ENCODE data around the gene LRBA. TPM values are rescaled to one million over a fixed set of nuclear protein-coding genes. Genes with fewer than 3 reads are reported as not detected.
A peak's percentile ranks its signal among the peaks of the same experiment; 100 is the strongest.

The LRBA gene
- total and polyA plus RNA-seq, 2 donors (not counting 3 experiments of a cell fraction or from before 2014, with no cell fraction given) = 18.0 to 35.1 TPM

- Histone ChIP-seq H3K79me2 (ENCODE audit: control insufficient read depth, insufficient read depth, low read length) (no peaks in the 10 kb centered on the region), H3K27me3 (ENCODE audit: control insufficient read depth in 2 of 2, insufficient read depth in 2 of 2, low read length in 2 of 2) (no peaks in the 10 kb centered on the region), H2AFZ (ENCODE audit: low read depth, low read length) (no peak overlapping the region), H3K9ac (replicated peaks; ENCODE audit: extremely low read depth, insufficient read depth, low read length) (no peak overlapping the region), H3K4me2 (ENCODE audit: insufficient read depth, low read length) (no peak overlapping the region), H3K9me1 (replicated peaks; ENCODE audit: control insufficient read depth, extremely low read depth, insufficient read depth, low read length) (no peaks in the 10 kb centered on the region), H3K36me3 (ENCODE audit: control insufficient read depth in 2 of 2, extremely low read depth in 1 of 2, insufficient read depth in 2 of 2, low read length in 2 of 2) (no peaks in the 10 kb centered on the region), H3K9me3 (replicated peaks; ENCODE audit: control insufficient read depth, insufficient read depth, low read length) (no peaks in the 10 kb centered on the region), H4K20me1 (replicated peaks; ENCODE audit: control insufficient read depth, extremely low read depth, insufficient read depth, low read length) (no peaks in the 10 kb centered on the region), H3K4me1 (ENCODE audit: control insufficient read depth, extremely low read depth, insufficient read depth, low read length) (no peaks in the 10 kb centered on the region), H3K27ac (ENCODE audit: insufficient read depth, low read depth, low read length) (no peak overlapping the region), H3K4me3 (replicated peaks in 1 of 3; ENCODE audit: insufficient read depth in 1 of 3, low read depth in 1 of 3, low read length in 3 of 3) (no peak overlapping the region)
- dilution Hi-C loops (cut with MboI; ENCODE audit: extremely low pct_ligation_motif_present, low sequenced_read_pairs) = no loop called here
- DNase-seq (ENCODE audit: low read depth, low spot score) (no peak), FAIRE-seq (no peak)
- intact Hi-C loops (cut with micrococcal nuclease) = no loop called here
- POLR2A ChIA-PET = interaction anchor here (0.6 kb wide), 1 partner anchor 18 kb away, joined by 5 read pairs; no protein-coding TSS in a partner anchor
- CTCF ChIA-PET = no interaction called here
- no TSS peak for BruUV-seq (replicated peaks)
- TF ChIP-seq JUN (IDR thresholded peaks at IDR 0.05; ENCODE audit: borderline replicate concordance, insufficient read depth, insufficient read length, low read depth) (peak; percentile 15), POLR2A (IDR thresholded peaks at IDR 0.05; ENCODE audit: low read depth, low read length) (no peak)
Observed at GRCh38 chr4:150849016-150849415, 166.1 kb downstream of the LRBA start.

GRCh38 chr4:150828159-150828558, 186.9 kb downstream of the LRBA start:
- no peaks in the 10 kb centered on the region for H3K9me1 ChIP-seq (replicated peaks; ENCODE audit: control insufficient read depth, extremely low read depth, insufficient read depth, low read length)
- no peak overlapping the region for H3K4me2 ChIP-seq (ENCODE audit: insufficient read depth, low read length)
- DNase-seq (ENCODE audit: low read depth, low spot score) (no peak), FAIRE-seq (no peak)
- ChIA-PET POLR2A (no interaction called here), CTCF (interaction anchor here (1.6 kb wide), 1 partner anchor 39 kb away, joined by 4 read pairs; no protein-coding TSS in a partner anchor)
- H3K4me3 ChIP-seq (replicated peaks in 1 of 3; ENCODE audit: insufficient read depth in 1 of 3, low read depth in 1 of 3, low read length in 3 of 3) = no peak overlapping the region
- TF ChIP-seq FOS (IDR thresholded peaks at IDR 0.05; ENCODE audit: borderline replicate concordance, insufficient read depth, low read length) = no peak
- no peak for TF ChIP-seq JUN (IDR thresholded peaks at IDR 0.05; ENCODE audit: borderline replicate concordance, insufficient read depth, insufficient read length, low read depth)
- TF ChIP-seq POLR2AphosphoS5 (IDR thresholded peaks at IDR 0.05; ENCODE audit: insufficient read depth, low read depth, low read length) = no peak
- intact Hi-C loops (cut with micrococcal nuclease) (no loop called here), dilution Hi-C loops (cut with MboI; ENCODE audit: extremely low pct_ligation_motif_present, low sequenced_read_pairs) (no loop called here)
- H2AFZ ChIP-seq (ENCODE audit: low read depth, low read length) = no peak overlapping the region
- no peaks in the 10 kb centered on the region for H3K27me3 ChIP-seq (ENCODE audit: control insufficient read depth in 2 of 2, insufficient read depth in 2 of 2, low read length in 2 of 2)
- no peak overlapping the region for H3K9ac ChIP-seq (replicated peaks; ENCODE audit: extremely low read depth, insufficient read depth, low read length)
- no peaks in the 10 kb centered on the region for H3K9me3 ChIP-seq (replicated peaks; ENCODE audit: control insufficient read depth, insufficient read depth, low read length)
- no TSS peak for BruUV-seq (replicated peaks)
- no peak overlapping the region for H3K27ac ChIP-seq (ENCODE audit: insufficient read depth, low read depth, low read length)
- peaks cover 0 to 2% of the 10 kb centered on the region in 2 experiments for H3K36me3 ChIP-seq (ENCODE audit: control insufficient read depth in 2 of 2, extremely low read depth in 1 of 2, insufficient read depth in 2 of 2, low read length in 2 of 2)
- no peaks in the 10 kb centered on the region for H3K4me1 ChIP-seq (ENCODE audit: control insufficient read depth, extremely low read depth, insufficient read depth, low read length)
- H3K79me2 ChIP-seq (ENCODE audit: control insufficient read depth, insufficient read depth, low read length) = no peaks in the 10 kb centered on the region
- H4K20me1 ChIP-seq (replicated peaks; ENCODE audit: control insufficient read depth, extremely low read depth, insufficient read depth, low read length) = no peaks in the 10 kb centered on the region
